CD4-positive, alpha-beta T cell treated with Interleukin-17A for 4 hours (primary cell): ENCODE results near the gene KRTAP22-1.

Experiments used
- DNase-seq: peaks from one replicate; pipeline ENCODE4 v3.0.0-alpha.2; 2020; ENCODE audit warnings: mixed read lengths

Gene KRTAP22-1

GRCh38 chr21:30628109-30628508, 27.2 kb downstream of the KRTAP22-1 start:
- DNase-seq = no peak

GRCh38 chr21:30629200-30629599, 28.3 kb downstream of the KRTAP22-1 start:
- DNase-seq = no peak

- DNase-seq = no peak
These were observed 34.0 kb downstream of the KRTAP22-1 start, which contains the start of gene KRTAP20-2 for GRCh38 chr21:30634906-30635305. TSS of gene KRTAP20-2 (plus strand) at chr21:30635206. CDS start at chr21:30635264, 58 bp downstream.

- no peak for DNase-seq
These were observed 37.8 kb downstream of the KRTAP22-1 start for GRCh38 chr21:30638686-30639085.

- DNase-seq = no peak
These were observed 41.7 kb downstream of the KRTAP22-1 start, which contains the start of gene KRTAP20-3 for GRCh38 chr21:30642564-30642963. TSS of gene KRTAP20-3 (plus strand) at chr21:30642864.

GRCh38 chr21:30646904-30647414, 46.1 kb downstream of the KRTAP22-1 start:
- no peak for DNase-seq
